Hematopoietic multipotent progenitor cell treated with erythropoietin and hydrocortisone succinate and interleukin-3 and kit ligand, for 15 days (in vitro differentiated cells): ENCODE results near the gene PDE7B.

Experiments
- DNase-seq: peaks from one replicate; pipeline ENCODE4 v3.0.0-alpha.2; 2015; ENCODE audit warnings: low spot score

PDE7B gene

DNA sequence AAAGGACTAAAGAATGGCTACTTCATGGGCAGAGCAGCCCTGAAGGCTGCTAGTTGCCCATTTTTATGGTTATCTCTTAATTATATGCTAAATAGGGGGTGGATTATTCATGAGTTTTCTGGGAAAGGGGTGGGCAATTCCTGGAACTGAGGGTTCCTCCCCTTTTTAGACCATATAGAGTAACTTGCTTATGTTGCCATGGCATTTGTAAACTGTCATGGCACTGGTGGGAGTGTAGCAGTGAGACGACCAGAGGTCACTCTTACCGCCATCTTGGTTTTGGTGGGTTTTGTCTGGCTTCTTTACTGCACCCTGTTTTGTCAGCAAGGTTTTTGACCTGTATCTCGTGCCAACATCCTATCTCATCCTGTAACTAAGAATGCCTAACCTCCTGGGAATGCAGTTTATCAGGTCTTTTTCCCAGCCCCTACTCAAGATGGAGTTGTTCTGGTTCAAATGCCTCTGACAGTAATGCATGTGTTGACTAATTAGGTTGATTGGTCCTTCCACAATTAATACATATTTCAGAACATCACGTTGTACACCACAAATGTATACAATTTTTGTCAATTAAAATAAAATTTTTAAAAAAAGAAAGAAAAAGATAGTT is 139.5 kb downstream of the PDE7B start:
- no peak for DNase-seq

DNA sequence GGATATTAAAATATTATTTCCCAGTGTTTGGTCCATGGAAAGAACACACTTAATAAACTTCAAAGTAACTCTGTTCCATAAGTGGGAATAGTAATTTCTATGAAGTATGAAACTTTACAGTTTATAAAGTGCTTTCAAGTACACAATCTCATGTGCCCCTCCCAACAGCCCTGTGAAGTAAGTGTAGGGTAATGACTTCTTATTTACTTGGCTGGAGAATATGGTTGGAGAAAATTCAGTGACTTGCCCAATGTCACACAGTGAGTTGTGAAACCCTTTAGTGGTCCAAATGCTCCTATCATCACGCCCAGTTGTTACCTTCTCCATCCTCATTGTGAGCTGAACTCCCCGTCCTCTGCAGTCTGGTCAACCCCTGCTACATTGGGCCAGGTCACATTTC is 141.2 kb downstream of the PDE7B start:
- no peak for DNase-seq

DNA sequence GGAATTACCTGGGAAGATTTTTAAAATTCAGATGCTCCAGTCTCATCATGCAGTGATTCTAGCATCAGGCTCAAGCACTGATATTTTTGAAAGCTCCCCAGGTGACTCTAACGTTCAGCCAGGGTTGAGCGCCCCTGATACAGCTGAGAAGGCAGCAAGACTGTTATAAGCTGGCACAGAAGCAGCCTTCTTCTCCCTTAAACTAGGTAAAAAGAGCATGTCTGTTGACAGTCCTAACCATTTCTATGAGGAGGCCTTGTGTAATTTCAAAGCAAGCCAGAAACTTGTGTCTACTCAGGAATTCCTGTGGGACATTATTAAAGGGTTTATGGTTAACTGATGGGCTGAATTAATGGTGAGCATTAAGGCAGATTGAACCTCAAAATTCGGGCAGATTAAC is 141.9 kb downstream of the PDE7B start:
- no peak for DNase-seq

DNA sequence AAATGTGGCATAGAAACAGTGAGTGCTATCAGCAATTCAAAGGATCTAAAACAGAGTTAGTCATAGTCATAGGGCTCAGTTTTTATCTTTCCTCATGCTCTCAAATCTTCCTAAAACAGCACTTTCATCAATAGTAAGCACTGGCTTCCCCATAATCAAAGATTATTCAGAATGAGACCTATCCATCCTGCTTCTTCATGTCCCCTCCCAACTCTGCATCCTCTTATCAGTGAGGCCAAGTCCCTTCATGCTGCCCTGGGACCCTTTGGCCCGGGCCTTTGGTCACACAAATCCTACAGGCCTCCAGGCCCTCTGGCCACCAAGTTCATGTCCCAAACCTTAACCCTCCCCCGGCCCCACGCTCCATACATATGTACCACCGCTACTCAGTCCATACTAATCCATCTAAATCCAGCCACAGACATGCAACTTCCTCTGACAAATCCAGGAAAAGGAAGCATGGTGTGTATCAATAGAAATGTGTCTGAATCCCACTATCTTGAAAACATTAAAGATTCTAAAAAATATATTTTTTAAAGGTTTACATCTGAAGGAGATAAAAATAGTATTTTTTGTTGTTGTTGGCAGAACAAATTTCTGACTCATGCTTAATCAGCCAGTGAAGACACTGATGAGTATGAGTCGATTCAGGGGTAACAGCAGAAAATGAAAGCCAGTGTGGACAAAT is 143.5 kb downstream of the PDE7B start:
- no peak for DNase-seq

DNA sequence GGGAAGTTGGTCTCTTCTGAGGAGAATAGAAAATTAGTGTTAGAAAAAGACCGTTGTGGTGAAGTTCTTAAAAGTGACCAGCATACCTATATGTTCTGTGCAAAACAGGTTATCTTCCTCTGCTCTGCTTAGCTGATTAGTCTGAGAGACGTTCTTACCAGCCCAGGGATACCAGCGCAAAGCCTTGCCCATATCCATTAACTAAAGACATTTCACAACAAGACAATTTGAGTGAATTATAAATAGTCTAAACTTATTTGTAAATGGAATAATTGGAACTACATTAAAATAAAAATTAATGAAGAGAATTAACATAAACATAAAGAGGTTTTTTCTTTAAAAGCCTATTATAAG is 144.0 kb downstream of the PDE7B start:
- no peak for DNase-seq

DNA sequence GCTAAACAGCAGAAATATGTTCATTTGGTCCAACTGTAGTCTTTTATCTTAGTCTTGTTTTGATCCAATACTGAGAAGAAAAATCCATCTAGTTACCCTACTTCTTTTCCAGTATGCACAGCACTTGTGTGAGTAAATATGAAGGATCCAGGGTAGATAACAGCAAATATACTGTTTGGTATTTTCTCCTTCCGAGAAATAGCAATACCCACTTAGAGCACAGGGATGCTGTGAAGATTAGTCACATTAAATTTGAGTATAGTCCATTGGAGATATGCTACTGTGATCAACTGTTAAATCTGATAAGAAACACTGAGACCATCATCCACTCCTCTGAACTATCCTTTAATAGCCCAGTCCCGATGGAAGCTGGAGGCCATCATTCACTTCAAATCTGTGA is 145.2 kb downstream of the PDE7B start:
- no peak for DNase-seq

DNA sequence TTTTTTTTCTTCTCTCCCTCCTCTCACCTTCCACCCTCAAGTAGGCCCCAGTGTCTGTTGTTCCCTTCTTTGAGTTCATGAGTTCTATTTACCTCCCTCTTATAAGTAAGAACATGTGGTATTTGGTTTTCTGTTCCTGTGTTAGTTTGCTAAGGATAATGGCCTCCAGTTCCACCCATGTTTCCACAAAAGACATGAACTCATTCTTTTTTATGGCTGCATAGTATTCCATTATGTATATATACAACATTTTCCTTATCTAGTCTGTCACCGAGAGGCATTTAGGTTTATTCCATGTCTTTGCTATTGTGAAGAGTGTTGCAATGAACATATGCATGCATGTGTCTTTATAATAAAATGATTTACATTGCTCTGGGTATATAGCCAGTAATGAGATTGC is 147.9 kb downstream of the PDE7B start:
- no peak for DNase-seq

DNA sequence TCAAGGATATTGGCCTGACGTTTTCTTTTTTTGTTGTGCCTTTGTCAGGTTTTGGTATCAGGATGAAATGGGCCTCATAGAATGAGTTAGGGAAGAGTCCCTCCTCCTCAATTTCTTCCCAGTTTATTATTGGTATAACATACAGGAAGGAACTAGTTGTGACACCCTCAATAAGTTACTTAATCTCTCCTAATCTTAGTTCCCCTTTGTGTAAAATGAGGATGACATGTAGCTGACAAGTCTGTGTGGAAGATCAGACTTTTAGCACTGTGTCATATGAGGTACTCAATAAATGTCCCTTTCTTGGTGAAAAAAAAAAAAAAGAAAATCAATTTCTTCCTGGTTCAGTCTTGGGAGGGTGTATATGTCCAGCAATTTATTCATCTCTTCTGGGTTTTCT is 155.8 kb downstream of the PDE7B start:
- no peak for DNase-seq

DNA sequence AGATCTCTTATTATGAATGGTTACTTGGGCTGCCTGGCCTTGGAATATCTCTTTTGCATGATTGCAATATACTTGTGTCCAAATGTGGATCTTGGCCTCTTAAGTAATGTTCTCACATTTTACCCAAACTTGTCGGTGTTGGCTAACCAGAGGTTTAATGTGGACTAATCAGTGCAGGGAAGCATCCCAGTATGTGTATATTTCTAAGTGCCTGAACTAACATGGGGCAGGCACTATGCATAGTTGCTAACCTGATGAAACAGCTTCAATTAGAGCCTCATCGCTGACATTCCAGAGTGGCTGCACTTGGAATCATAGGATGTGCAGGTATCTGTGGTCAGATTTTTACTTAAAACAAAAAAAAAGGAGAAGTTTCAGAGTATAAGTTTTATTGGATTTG is 160.0 kb downstream of the PDE7B start:
- no peak for DNase-seq

DNA sequence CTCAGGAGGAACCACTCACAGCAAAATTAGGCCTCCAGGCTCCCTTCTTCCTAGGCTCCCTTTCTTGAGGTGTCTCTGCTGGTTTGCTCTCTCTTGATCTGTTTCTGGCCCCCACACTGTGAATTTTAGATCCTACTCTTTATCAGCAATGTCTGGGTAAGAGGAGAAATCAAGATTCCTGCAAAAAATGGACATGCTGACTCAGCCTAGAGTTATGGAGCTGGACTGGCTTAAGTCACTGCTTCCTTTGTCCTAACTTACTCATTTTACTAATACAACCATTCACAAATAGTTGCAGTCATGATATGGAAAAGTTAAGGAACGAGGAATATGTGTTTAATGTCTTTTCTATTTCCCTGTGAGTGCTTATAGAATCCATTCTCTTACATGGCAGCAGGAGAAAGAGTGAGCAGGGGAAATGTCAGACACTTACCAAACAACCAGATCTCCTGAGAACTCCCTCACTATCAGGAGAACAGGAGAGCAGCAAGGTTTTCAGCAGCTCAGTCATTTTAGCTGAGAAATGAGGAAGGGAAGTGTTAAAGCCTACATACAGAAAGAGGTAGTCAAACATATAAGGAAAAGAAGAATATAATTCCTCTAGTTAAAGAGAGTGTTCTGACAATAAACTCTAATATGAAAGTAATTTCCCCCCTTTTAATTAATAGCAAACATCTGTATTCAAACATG is 160.8 kb downstream of the PDE7B start:
- no peak for DNase-seq

DNA sequence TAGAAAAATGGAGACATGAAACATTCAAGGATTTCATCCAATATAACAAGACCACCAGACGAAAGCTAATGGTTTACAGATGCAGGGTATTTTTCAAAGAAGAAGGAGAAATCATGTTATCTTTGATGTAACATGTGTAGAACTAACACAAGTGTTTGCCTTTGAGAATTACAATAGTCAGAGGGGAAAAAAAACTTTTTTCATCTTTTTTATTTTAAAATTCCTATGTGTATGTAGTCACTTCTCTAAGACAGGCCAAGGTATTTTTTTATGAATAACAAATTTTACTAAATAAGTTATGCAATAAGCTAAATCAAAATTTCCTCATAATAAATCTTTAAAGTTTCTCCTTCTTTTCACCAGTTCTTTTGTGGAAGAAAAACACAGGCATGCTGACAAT is 161.4 kb downstream of the PDE7B start:
- no peak for DNase-seq

DNA sequence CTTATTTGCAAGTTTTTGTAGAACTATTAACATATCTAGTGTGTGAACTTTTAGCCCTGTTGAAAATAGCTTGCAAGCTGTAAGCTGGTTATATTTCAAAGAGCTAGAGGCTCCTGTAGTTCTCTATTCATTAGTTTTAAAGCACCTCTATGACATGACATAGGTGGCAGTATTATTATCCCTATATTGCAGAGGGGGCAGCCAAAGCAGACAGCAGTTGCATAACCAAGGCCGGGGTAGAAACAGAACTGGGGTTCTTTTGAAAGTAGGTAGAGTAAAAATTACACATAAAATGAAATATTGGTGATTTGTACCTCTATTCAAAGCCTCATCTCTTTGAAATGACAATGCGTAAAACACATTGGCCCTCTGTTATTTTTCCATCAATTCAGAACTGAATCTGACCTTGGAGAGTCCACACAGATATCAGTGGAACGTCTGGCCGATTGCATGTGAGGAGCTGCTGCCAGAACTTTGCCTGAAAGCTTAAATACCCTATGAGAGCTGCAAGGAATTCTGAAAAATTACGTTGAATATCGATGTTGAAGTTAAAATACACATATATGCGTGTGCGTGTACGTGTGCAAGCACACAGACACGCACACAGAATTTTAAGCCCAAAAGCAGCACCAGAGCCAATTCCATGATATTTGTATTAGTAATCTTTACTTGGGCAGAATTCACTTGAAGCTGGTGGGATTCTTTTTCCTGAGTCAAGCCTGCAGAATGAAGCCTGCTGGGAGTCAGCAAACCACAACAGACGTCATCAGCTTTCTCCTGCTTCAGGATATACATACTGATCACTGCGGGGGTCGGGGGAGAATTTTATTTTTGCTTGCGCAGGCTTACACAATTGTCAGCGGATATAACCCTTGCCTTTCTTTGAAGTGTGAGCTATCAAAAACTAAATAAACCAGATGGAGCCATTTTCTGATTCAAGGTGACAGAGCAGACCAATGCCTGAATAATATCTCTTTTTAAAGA is 163.2 kb downstream of the PDE7B start:
- DNase-seq, result no peak

DNA sequence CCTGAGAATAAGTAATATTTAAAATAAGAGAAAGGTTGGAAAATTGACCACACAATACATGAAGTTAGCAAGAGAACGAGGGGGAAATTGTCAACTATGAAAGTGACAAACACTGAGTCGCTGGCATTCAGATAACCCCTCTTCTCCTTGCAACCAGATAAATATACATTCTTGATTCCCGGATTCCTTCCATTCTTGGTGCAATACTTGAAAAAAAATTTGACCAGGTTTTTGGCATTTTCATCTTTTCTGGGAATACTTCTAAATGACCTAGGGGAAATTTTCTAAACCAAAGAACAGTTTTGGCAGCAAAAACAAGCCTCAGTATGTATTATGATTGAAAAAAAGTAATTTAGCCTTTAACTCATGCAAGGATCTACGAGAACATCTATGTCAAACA is 164.0 kb downstream of the PDE7B start:
- no peak for DNase-seq

DNA sequence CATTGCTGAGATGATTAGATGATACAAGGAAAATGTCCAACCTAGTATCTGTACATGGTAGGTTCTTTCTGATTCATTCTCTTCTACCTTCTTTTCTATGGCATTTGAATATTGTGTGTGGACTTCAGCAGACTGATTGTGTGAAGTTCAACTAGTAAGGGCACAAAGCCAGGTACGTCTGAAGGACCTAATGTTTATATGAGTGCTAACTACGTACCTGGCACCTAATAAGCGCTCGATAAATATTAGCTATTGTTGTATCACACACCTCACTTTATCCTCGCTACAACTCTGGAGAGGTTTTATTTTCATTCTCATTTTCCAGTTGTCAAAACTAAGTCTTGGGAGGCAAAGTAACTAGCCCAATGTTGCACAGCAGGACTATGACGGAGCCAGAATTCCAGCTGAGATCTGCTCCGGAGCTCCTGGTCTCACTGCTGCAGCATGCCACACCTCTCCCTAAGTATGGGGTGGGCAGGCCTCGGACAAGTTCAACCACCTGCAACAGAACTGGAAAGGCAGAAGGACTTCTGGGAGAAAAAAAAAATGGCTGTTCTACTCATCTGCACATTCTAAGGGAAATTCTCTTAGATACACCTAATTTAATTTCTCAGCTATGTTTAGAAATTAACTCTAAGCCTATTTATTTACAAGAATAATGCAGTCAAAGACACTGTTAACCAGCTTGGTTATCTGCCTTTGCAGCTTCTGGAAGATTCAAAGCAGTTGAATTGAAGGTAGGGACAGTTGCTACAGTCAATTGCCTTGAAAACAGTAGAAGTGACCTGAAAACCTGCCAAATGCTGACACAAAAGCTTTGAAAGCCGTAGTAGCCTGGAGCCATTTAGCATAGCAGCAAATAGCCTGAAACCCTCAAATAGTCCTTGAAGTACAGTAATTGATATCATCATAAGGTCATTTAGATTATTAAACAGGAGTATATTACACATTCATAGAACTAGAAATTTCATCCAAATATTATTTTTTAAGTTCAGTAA is 165.0 kb downstream of the PDE7B start:
- no peak for DNase-seq

DNA sequence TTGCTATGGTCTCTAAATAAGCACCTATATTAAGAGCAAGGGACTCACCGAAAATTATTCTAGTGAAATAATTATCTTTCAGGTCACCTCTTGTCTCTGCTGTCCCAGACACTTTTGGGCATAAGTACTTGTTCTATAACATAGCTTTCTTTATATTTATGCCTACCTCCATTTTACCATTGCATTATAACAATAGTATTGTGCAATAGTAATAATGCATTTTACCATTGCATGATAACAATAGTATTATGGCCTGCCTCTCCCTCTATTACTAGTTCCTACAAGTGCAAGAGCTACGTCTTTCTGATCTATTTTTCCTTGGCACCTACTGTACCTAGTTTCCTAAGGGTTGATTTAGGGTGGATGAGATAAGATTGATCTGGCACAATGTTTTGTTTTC is 169.2 kb downstream of the PDE7B start:
- no peak for DNase-seq

DNA sequence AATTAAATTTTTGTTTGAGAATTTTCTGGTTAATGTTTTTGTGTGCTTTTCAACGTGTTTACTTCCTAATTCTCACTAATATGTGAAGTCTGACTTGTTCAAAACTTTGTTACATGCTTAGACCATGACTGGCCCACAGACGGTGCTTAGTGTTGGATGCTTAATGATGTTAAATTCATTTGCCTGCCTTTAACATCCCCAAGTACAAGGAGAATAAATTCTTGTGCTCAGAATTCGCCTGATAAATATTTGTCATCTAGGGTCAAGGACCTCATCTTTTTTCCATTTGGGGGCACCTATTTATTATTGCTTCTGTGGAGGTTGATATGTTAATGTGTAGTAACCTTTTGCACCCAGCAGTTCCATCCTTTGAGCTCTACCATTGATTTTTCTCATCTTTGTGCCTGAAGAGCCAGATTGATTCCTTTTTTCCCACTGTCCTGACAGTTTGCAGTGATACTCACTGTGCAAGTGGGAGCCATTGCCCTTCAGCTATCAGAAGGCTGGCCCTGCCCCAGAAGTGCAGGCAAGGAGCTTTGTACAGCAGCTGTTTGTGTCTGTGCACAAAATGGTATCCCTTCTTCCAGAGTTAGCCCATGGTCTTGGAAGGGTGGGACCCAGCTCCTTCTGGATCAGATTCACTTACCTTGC is 170.8 kb downstream of the PDE7B start:
- DNase-seq, result no peak

DNA sequence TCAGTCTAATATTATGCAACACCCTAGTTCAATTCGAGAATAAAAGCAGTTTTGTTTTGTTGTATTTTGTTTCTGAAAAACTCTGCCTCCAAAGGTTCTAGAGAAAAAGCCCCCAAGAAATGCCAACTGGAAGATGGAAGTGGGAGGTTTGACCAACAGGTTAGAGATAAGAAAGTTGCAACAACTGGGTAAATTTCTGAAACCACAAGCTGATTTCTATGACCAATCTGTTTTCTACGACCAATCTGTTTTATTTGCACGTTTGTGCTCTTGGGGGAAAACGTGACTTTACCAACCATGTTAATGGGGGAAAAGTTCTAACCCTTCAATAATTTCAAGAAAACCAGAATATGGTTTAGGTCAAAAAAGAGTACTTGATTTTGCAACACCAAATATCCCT is 173.2 kb downstream of the PDE7B start:
- DNase-seq, result no peak

DNA sequence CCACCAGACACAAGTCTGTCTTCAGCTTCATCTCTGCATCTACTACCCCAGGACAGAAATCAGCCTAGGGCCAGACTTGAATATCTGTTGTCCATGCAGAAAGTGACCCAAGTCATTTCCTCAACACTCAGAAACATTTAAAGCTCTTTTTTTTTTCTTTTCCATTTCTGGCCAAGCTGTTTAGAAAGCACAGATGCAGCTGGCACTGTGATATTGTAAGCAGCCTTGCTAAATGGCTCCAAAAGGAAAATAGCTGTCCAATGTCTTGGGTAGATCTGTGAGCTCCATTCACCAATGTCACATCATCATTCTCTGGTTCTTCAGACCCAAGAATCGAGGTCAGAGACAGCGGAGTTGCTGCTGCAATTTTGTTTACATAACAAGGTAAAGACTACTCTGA is 174.2 kb downstream of the PDE7B start:
- DNase-seq, result no peak

DNA sequence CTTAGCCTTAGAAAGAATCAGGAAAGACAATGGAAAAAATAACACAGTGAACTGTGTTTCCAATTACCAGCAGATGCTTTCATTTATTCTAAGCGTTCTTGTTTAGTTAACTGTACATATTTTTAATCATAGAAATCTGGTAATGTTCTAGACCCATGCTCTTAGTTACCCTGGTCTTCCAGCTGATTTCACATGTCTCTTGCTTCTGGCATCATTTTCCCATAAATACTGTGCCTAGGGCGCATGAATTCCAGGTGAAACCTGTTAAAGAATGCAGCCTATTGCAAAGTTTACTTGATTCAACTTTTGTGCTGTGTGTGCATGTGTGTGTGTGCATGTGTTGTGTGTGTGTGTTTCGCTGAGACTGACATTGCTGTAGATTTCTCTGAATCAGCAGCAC is 178.6 kb downstream of the PDE7B start:
- no peak for DNase-seq

DNA sequence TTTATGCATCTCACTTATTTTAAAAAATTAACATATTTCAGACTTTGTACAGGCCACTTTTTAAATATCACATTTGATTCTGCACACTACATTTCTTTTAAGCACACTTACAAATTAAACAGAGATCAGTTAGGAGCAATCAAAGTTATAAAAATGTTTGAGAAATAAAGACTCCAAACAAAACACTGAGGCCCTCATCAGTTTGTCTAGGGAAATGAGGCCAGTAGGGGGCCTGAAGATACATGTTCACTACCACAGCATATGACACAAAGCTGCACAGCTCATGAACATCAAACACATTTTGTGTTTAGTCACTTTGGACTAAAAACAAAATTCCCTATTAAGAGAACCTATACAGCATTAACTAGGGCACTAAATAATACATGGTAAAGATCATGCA is 180.5 kb downstream of the PDE7B start:
- DNase-seq, result no peak

DNA sequence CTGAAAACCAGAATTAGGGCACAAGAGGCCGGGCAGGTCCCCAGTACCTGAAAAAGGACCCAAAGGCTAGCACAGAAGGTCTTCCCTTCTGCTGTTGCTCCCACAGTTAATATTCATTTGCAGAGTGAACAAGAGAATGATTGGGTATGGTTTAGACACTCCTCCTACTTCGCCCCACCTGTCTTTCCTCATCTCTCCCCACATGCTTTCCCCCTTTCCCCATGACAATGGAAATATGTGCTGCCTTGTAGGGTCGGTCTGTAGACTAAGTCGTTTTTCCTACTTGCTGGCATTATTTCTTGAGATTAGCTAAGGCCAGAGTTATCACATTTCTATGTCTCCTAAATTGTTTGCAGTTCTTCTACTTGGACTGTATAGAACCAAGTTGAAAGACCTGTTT is 181.9 kb downstream of the PDE7B start:
- DNase-seq, result no peak
